ENCODE measurements around the gene RNGTT. TPM values are rescaled to one million over a fixed set of nuclear protein-coding genes. Genes with fewer than 3 reads are reported as not detected.

RNGTT gene
- total RNA-seq, result 10 to 100 TPM; 22.4 to 28.6 TPM

DNA sequence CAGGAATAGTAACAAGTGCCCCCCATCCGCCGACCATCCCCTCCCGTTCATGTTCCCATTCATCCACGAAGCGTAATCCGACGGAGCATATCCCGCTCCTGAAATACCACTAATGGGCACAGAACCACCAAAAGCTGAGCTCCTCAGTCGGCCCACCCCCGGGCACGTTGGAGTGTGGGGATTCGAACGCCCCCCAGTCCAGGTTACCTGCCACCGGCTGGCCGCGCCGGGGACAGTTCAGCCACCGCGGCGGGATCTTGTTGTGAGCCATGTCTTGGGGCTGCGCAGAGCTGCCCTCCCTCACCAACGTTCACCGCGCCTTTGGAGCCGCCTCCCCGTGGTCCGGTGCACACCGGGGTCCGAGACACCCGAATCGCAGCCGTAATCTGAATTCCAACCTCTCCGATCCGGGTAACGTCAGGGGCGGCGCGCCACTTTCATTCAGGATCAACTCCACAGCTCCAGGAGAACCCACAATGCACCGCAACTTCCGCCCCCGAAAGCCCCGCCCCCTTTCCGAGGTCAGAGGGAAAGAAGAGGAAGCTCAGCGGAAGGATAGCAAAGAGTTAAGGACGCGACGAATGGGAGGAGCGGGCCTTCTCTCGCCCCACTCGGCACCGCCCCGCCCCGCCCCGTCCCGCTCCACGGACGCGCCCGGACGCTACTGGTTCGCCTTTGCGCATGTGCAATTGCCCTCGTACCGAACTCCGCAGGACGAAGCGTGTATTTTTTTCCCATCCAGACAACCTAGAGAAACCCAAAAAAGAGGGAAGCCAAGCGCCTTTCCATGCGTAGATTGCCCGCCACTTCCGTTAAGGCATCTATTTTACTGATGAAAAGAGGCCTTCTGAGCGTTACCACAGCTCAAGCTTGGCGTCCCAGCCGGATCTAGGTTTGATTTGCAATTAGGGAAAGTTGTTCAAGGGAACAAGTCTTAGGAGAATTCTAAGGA is at the start of gene RNGTT:
RNGTT (minus strand) TSS at position 480 of the 952 bp plus-strand sequence; CDS start at position 271, 209 bp downstream.

Small RNAs within 50 kb of the gene (small RNA-seq; reads per million reads assigned to genes)
- gene AL079342.1 (0 reads per million in 2 donors), gene RF00045 (0.17 to 0.21 reads per million in 2 donors)

Other genes starting within 250 kb of the RNGTT start
- gene PNRC1, start 117.1 kb upstream of the RNGTT start, total RNA-seq, result 10 to 100 TPM; 13.3 to 36.8 TPM
- 1 to 10 TPM; 1.7 TPM for gene SRSF12, start 154.5 kb upstream of the RNGTT start, total RNA-seq
- 10 to 100 TPM in 1 of 2 donors, 1 to 10 TPM in 1; 3.8 to 11.3 TPM for gene PM20D2, start 182.4 kb upstream of the RNGTT start, total RNA-seq